K562 (cell line): ENCODE results near the gene YAE1. TPM values are rescaled to one million over a fixed set of nuclear protein-coding genes. Genes with fewer than 3 reads are reported as not detected.

Source experiments
- CBX3 ChIP-seq, 2 experiments: IDR thresholded peaks; 1 replicate in 1 of 2; 2 replicates in 1 of 2; pipeline ENCODE4 v1.6.1; 2012; ENCODE audit warnings: inconsistent platforms in 2 of 2, low read length in 2 of 2, borderline replicate concordance in 1 of 2, control low read depth in 1 of 2
- E2F5 ChIP-seq: sonication (generic); formaldehyde crosslinking; IDR thresholded peaks from 2 replicates; pipeline ENCODE4 v1.8.0; 2022; ENCODE audit warnings: mild to moderate bottlenecking, missing genetic modification reagents
- FOXJ2 ChIP-seq: fragments of 200-800 bp; sonication (Bioruptor generic); IDR thresholded peaks from 2 replicates; pipeline ENCODE4 v1.6.1; 2016; ENCODE audit warnings: missing genetic modification characterization, missing compliant biosample characterization
- MCM3 ChIP-seq: fragments of 450-650 bp; IDR thresholded peaks from 2 replicates; pipeline ENCODE4 v1.6.1; 2016
- MCM7 ChIP-seq, 2 experiments: fragments of 450-650 bp; IDR thresholded peaks; 2 replicates each; pipeline ENCODE4 v1.6.1; 2016 to 2018
- PHF20 ChIP-seq: fragments of 450-650 bp; IDR thresholded peaks from 2 replicates; pipeline ENCODE4 v1.6.1; 2018; ENCODE audit not compliant: partially characterized antibody
- PML ChIP-seq: IDR thresholded peaks from 2 replicates; pipeline ENCODE4 v1.6.1; 2012; ENCODE audit warnings: low read length, inconsistent platforms
- POLR2A ChIP-seq: fragments of 450-650 bp; conservative IDR thresholded peaks from 2 replicates; pipeline ENCODE4 v1.6.1; 2016
- SMARCB1 ChIP-seq: IDR thresholded peaks from 2 replicates; pipeline ENCODE4 v1.6.1; 2011; ENCODE audit warnings: improper control_type of control experiment, low read depth; ENCODE audit not compliant: insufficient read length
- TAL1 ChIP-seq: fragments of 450-650 bp; IDR thresholded peaks from 2 replicates; pipeline ENCODE4 v1.6.1; 2016; ENCODE audit warnings: mild to moderate bottlenecking
- TCF15 ChIP-seq: fragments of 250-450 bp; sonication (Bioruptor Pico); IDR thresholded peaks from 2 replicates; pipeline ENCODE4 v1.8.0; 2022; ENCODE audit warnings: moderate library complexity, mild to moderate bottlenecking, inconsistent platforms
- TRIM28 ChIP-seq: fragments of 450-650 bp; IDR thresholded peaks from 2 replicates; pipeline ENCODE4 v1.6.1; 2017
- ZBED1 ChIP-seq: IDR thresholded peaks from 2 replicates; pipeline ENCODE4 v1.6.1; 2014
- ZBTB1 ChIP-seq: sonication (generic); formaldehyde crosslinking; IDR thresholded peaks from 2 replicates; pipeline ENCODE4 v1.8.1; 2023; ENCODE audit warnings: missing genetic modification reagents, low read depth, mild to moderate bottlenecking, borderline replicate concordance
- ZKSCAN1 ChIP-seq: fragments of 150-350 bp; IDR thresholded peaks from 2 replicates; pipeline ENCODE4 v1.6.1; 2016; ENCODE audit warnings: low read depth, low read length
- ZNF12 ChIP-seq: sonication (generic); formaldehyde crosslinking; IDR thresholded peaks from 2 replicates; pipeline ENCODE4 v1.4.0; 2020; ENCODE audit warnings: mild to moderate bottlenecking, missing genetic modification reagents
- ZNF217 ChIP-seq: sonication (generic); formaldehyde crosslinking; IDR thresholded peaks from 2 replicates; pipeline ENCODE4 v1.8.0; 2022; ENCODE audit warnings: mild to moderate bottlenecking, missing genetic modification reagents
- ZNF263 ChIP-seq: sonication (generic); formaldehyde crosslinking; IDR thresholded peaks from 2 replicates; pipeline ENCODE4 v1.8.0; 2022; ENCODE audit warnings: mild to moderate bottlenecking, missing genetic modification reagents, borderline replicate concordance
- ZNF830 ChIP-seq: fragments of 250-450 bp; sonication (Bioruptor Pico); IDR thresholded peaks from 2 replicates; pipeline ENCODE4 v1.5.0; 2021; ENCODE audit warnings: mild to moderate bottlenecking
- polyA plus RNA-seq, 8 experiments: library from polyadenylated mRNA; depleted of rRNA in 4 of 8; stranded (reverse) in 5 of 8; unstranded in 3 of 8; fragments of >200 nt; fragmentation: Nextera tagmentation in 2 of 8; fragmentation: Illumina TruSeq in 1 of 8; extraction: Ambion mirVana in 2 of 8; extraction: Trizol in 1 of 8; gene quantifications; 2 replicates each; pipeline versions ENCODE4 v1.2.1 to v1.2.3, GENCODE V29; 2011 to 2014; ENCODE audit warnings: inconsistent platforms in 1 of 8, missing spikeins in 1 of 8
- total RNA-seq, 7 experiments: library from RNA; depleted of rRNA in 6 of 7; stranded (reverse); fragments of >200 nt in 6 of 7; fragmentation: Illumina TruSeq in 2 of 7; extraction: Trizol in 2 of 7; gene quantifications; 2 replicates each; pipeline versions ENCODE4 v1.2.1 to v1.2.3, GENCODE V29; 2011 to 2021; ENCODE audit warnings: low replicate concordance in 1 of 7
- TF ChIP-seq, protein P1 (sequence below): fragments of 450-650 bp; formaldehyde crosslinking; IDR thresholded peaks from 2 replicates; pipeline ENCODE4 v1.4.0; 2020; ENCODE audit warnings: mild to moderate bottlenecking, moderate library complexity
- TF ChIP-seq, protein P2 (sequence below): fragments of 450-650 bp; IDR thresholded peaks from 2 replicates; pipeline ENCODE4 v1.6.1; 2016; ENCODE audit warnings: antibody characterized with exemption
- TF ChIP-seq, protein P3 (sequence below): IDR thresholded peaks from 3 replicates; pipeline ENCODE4 v1.6.1; 2011; ENCODE audit warnings: borderline replicate concordance, mild to moderate bottlenecking; ENCODE audit not compliant: insufficient read length, insufficient read depth

Gene YAE1
- total and polyA plus RNA-seq, 9 of the 15 experiments (the other 6 are each of a cell fraction or from before 2014, with no cell fraction given), result 15.2 to 63.4 (median 30.1) TPM

DNA sequence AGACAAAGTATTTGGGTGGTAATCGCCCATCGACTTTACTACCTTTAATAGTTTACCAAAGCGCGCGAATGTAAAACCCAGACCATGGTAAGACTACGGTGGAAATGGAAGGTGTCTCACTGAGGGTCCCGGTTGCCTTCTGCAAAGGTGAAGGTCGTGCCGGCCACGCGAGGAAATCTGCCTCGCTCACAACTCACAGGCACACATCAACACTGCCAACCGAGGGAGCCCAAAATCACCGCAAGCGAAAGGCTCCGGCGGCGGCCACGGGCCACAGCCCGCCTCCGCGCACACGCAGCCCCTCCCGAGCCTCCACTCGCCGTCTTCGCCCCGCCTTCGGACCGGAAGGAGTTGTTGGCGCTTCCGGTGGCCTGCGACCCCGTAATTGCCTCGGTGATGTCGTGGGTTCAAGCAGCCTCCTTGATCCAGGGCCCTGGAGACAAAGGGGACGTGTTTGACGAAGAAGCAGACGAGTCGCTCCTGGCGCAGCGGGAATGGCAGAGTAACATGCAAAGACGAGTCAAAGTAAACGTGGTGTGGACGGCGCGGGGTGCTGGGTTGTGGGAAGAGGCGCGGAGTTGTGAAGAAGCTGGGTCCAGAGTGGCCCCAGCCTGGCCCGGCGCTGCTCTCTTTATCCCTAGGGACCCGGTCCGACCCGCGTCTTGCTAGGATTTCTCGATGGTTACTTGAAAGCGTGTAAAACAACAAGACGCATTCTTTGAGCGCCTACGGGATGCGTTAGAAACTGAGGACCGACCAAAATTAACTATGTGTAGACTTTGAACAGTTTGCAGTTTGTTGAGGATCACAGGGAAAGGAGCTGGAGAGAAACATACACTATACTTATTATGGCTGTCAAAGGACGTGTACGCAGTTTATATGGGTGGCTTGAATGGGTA, at the start of gene YAE1 (continued):
- no peak for TF ChIP-seq ZKSCAN1
- TF ChIP-seq E2F5 (CRISPR knock-in tag), result 0 out of 2 replicates have a peak, but pooled peaks have one; percentile 56
- no peak for TF ChIP-seq ZBED1
- no peak for TF ChIP-seq SMARCB1
- peak; percentile 30; the same call in 1 of the 2 replicates for TF ChIP-seq ZBTB1 (CRISPR knock-in tag)
- TF ChIP-seq ZNF12 (CRISPR knock-in tag), result peak; percentile 66; the same call in 1 of the 2 replicates
- TF ChIP-seq PML, result peak; percentile 85
- no peak for TF ChIP-seq TRIM28
- TF ChIP-seq, protein P1, sequence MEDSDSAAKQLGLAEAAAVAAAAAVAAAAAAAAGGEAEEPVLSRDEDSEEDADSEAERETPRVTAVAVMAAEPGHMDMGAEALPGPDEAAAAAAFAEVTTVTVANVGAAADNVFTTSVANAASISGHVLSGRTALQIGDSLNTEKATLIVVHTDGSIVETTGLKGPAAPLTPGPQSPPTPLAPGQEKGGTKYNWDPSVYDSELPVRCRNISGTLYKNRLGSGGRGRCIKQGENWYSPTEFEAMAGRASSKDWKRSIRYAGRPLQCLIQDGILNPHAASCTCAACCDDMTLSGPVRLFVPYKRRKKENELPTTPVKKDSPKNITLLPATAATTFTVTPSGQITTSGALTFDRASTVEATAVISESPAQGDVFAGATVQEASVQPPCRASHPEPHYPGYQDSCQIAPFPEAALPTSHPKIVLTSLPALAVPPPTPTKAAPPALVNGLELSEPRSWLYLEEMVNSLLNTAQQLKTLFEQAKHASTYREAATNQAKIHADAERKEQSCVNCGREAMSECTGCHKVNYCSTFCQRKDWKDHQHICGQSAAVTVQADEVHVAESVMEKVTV (CRISPR knock-in tag), result no peak
- TF ChIP-seq FOXJ2 (tag), result no peak
- TF ChIP-seq TCF15 (CRISPR knock-in tag), result no peak
- TF ChIP-seq, protein P2, sequence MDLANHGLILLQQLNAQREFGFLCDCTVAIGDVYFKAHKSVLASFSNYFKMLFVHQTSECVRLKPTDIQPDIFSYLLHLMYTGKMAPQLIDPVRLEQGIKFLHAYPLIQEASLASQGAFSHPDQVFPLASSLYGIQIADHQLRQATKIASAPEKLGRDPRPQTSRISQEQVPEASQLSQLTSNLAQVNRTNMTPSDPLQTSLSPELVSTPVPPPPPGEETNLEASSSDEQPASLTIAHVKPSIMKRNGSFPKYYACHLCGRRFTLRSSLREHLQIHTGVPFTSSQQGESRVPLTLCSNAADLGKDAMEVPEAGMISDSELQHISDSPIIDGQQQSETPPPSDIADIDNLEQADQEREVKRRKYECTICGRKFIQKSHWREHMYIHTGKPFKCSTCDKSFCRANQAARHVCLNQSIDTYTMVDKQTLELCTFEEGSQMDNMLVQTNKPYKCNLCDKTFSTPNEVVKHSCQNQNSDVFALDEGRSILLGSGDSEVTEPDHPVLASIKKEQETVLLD, result peak; percentile 56
- no peak for TF ChIP-seq ZNF217 (CRISPR knock-in tag)
- TF ChIP-seq MCM3, result no peak
- TF ChIP-seq, protein P3, sequence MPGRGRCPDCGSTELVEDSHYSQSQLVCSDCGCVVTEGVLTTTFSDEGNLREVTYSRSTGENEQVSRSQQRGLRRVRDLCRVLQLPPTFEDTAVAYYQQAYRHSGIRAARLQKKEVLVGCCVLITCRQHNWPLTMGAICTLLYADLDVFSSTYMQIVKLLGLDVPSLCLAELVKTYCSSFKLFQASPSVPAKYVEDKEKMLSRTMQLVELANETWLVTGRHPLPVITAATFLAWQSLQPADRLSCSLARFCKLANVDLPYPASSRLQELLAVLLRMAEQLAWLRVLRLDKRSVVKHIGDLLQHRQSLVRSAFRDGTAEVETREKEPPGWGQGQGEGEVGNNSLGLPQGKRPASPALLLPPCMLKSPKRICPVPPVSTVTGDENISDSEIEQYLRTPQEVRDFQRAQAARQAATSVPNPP, result no peak
- no peak for TF ChIP-seq MCM7 (IDR thresholded peaks at IDR 0.05)
- TF ChIP-seq ZNF263 (CRISPR knock-in tag), result peak; percentile 36; the same call in 1 of the 2 replicates
- 0 out of 3 replicates have a peak, but pooled peaks of 1 of the 2 experiments have one; percentile 28 for TF ChIP-seq CBX3 (IDR thresholded peaks at IDR 0.05; ENCODE audit: borderline replicate concordance in 1 of 2, low read length in 2 of 2)
- TF ChIP-seq ZNF830 (CRISPR knock-in tag), result no peak
- TF ChIP-seq TAL1, result no peak
- TF ChIP-seq PHF20, result peak; percentile 91
- TF ChIP-seq POLR2A, result peak; percentile 96
